Endodermal cell (in vitro differentiated cells): ENCODE results near the gene PLCB1. TPM values are rescaled to one million over a fixed set of nuclear protein-coding genes. Genes with fewer than 3 reads are reported as not detected.
A peak's percentile ranks its signal among the peaks of the same experiment; 100 is the strongest.

ENCODE experiments used
- DNase-seq: peaks from one replicate; pipeline ENCODE4 v3.0.0-alpha.2; 2017
- H3K27ac ChIP-seq: 2 replicates; pipeline ENCODE4 v1.5.1; 2013; ENCODE audit warnings: mild to moderate bottlenecking, low read depth, low read length, moderate library complexity
- H3K27me3 ChIP-seq: 2 replicates; pipeline ENCODE4 v1.6.1; 2013; ENCODE audit warnings: mild to moderate bottlenecking, low read length, moderate library complexity; ENCODE audit not compliant: insufficient read depth, control insufficient read depth, poor library complexity, severe bottlenecking
- H3K36me3 ChIP-seq: 2 replicates; pipeline ENCODE4 v1.7.0; 2013; ENCODE audit warnings: mild to moderate bottlenecking, low read length, moderate library complexity; ENCODE audit not compliant: control insufficient read depth, insufficient read depth
- H3K4me1 ChIP-seq: one replicate; pipeline ENCODE4 v1.7.0; 2013; ENCODE audit warnings: low read length; ENCODE audit not compliant: control insufficient read depth, insufficient read depth
- H3K4me3 ChIP-seq: 2 replicates; pipeline ENCODE4 v1.5.1; 2013; ENCODE audit warnings: mild to moderate bottlenecking, low read length, moderate library complexity
- H3K9ac ChIP-seq: 2 replicates; pipeline ENCODE4 v1.6.1; 2013; ENCODE audit warnings: mild to moderate bottlenecking, low read length, moderate library complexity; ENCODE audit not compliant: poor library complexity, severe bottlenecking; ENCODE audit errors: extremely low read depth
- H3K9me3 ChIP-seq: 2 replicates; pipeline ENCODE4 v1.6.1; 2013; ENCODE audit warnings: mild to moderate bottlenecking, low read length, moderate library complexity; ENCODE audit not compliant: control insufficient read depth
- H3K27ac Mint-ChIP-seq: 2 replicates; pipeline ENCODE4 v1.8.0; 2020; ENCODE audit warnings: mixed read lengths
- H3K27me3 Mint-ChIP-seq: 2 replicates; pipeline ENCODE4 v1.8.0; 2021; ENCODE audit warnings: mild to moderate bottlenecking, mixed read lengths; ENCODE audit not compliant: insufficient read depth
- H3K36me3 Mint-ChIP-seq: 2 replicates; pipeline ENCODE4 v1.8.0; 2020; ENCODE audit warnings: low read depth, mixed read lengths
- H3K4me1 Mint-ChIP-seq: 2 replicates; pipeline ENCODE4 v1.8.0; 2020; ENCODE audit warnings: mixed read lengths
- H3K4me3 Mint-ChIP-seq: 2 replicates; pipeline ENCODE4 v1.8.0; 2020; ENCODE audit warnings: mild to moderate bottlenecking, moderate library complexity, mixed read lengths
- H3K9me3 Mint-ChIP-seq: 2 replicates; pipeline ENCODE4 v1.8.0; 2020; ENCODE audit warnings: mild to moderate bottlenecking, mixed read lengths
- WGBS, 2 experiments: methylation state at CpG; one replicate each; pipeline versions ENCODE4 v1.1.5 to v1.1.7; 2013; ENCODE audit warnings: missing lambda C conversion rate in 2 of 2, mixed read lengths in 1 of 2; ENCODE audit not compliant: insufficient coverage in 1 of 2, insufficient read length in 1 of 2; 5-methylcytosine and 5-hydroxymethylcytosine counted together
- total RNA-seq, 2 donors: library from RNA; stranded (reverse); fragmentation: NEBNext Ultra II Directional in 1 of 2; extraction: Animal tissue kit (Norgen Biotek cat#: 25700) in 1 of 2; gene quantifications; 2 replicates in 1 of 2; 3 replicates in 1 of 2; pipeline ENCODE4 v1.2.1, GENCODE V29; 2021
- TF ChIP-seq, protein P1 (sequence below): fragments of 200-600 bp; sonication (generic); conservative IDR thresholded peaks from 2 replicates; pipeline ENCODE4 v1.5.0; 2021; ENCODE audit warnings: antibody characterized with exemption, mild to moderate bottlenecking

Gene PLCB1
- total RNA-seq, 2 donors from 2014 or later: 15.3 to 16.5 TPM

DNA sequence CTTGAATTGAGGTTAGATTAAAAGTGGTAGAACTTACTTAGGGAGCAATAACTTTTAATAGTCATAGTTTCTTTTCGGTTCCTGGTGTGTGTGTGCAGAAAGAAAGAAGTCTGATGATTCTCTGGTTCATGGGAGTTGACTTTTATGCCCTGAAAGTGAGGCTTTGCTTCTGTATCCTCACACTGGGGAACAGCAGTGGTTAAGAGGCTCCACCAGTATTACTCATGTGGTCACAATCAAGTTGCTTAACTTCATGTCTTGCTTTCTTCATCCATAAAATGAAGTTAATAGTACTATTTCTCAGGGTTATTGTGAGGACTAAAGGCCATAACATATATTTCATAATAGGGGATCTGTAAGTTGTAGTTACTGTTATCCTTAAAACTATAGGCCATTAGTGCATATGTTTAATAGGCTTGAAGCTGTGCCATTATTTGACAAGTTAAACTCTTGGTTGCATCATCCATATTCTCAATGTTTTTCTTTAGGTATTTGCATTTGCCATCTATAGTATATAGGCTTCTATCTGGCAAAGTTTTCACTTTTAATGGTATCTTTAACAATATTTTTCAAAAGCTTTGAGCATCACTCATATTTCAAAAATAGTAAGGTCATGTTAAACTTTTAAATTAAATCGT lies 262.4 kb downstream of the PLCB1 start:
- no peaks in the 10 kb centered on the region for H3K9me3 ChIP-seq
- Mint-ChIP-seq H3K4me1 (peaks cover 3% of the 10 kb centered on the region), H3K9me3 (peaks cover 4% of the 10 kb centered on the region), H3K4me3 (no peak overlapping the region), H3K27me3 (no peaks in the 10 kb centered on the region), H3K36me3 (no peaks in the 10 kb centered on the region), H3K27ac (no peak overlapping the region)
- no peak overlapping the region for H3K4me3 ChIP-seq
- H3K27ac ChIP-seq: no peak overlapping the region
- WGBS, 2 experiments: 93 to 100% methylated on average over 1 of the region's 2 CpGs
- no peaks in the 10 kb centered on the region for H3K36me3 ChIP-seq
- H3K9ac ChIP-seq: no peak overlapping the region
- H3K27me3 ChIP-seq: no peaks in the 10 kb centered on the region
- H3K4me1 ChIP-seq: no peaks in the 10 kb centered on the region
- DNase-seq: no peak
- TF ChIP-seq, protein P1, sequence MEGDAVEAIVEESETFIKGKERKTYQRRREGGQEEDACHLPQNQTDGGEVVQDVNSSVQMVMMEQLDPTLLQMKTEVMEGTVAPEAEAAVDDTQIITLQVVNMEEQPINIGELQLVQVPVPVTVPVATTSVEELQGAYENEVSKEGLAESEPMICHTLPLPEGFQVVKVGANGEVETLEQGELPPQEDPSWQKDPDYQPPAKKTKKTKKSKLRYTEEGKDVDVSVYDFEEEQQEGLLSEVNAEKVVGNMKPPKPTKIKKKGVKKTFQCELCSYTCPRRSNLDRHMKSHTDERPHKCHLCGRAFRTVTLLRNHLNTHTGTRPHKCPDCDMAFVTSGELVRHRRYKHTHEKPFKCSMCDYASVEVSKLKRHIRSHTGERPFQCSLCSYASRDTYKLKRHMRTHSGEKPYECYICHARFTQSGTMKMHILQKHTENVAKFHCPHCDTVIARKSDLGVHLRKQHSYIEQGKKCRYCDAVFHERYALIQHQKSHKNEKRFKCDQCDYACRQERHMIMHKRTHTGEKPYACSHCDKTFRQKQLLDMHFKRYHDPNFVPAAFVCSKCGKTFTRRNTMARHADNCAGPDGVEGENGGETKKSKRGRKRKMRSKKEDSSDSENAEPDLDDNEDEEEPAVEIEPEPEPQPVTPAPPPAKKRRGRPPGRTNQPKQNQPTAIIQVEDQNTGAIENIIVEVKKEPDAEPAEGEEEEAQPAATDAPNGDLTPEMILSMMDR: no peak

DNA sequence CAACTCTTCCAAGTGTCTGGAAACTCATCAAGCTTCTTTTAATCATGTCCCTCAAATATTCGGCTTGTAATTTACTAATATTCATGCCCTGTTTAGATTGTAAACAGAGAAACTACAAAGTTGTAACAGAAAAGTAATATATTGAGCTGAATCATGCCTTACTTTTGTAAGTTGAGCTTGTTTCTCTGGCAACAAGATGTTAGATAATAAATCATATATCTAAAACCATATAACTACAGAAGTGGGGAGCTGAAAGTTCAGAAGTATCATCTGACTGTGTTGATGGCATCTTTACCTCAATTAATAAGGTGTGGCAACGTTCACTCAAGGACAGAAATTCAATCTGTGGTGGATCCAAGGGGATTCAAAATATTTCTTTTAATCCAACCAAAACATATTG lies 263.9 kb downstream of the PLCB1 start:
- Mint-ChIP-seq H3K27ac (no peak overlapping the region), H3K27me3 (no peaks in the 10 kb centered on the region)
- 50% methylated on average over 2 of the region's 2 CpGs; no CpG with 5 or more reads in 1 of the 2 experiments for WGBS, 2 experiments

DNA sequence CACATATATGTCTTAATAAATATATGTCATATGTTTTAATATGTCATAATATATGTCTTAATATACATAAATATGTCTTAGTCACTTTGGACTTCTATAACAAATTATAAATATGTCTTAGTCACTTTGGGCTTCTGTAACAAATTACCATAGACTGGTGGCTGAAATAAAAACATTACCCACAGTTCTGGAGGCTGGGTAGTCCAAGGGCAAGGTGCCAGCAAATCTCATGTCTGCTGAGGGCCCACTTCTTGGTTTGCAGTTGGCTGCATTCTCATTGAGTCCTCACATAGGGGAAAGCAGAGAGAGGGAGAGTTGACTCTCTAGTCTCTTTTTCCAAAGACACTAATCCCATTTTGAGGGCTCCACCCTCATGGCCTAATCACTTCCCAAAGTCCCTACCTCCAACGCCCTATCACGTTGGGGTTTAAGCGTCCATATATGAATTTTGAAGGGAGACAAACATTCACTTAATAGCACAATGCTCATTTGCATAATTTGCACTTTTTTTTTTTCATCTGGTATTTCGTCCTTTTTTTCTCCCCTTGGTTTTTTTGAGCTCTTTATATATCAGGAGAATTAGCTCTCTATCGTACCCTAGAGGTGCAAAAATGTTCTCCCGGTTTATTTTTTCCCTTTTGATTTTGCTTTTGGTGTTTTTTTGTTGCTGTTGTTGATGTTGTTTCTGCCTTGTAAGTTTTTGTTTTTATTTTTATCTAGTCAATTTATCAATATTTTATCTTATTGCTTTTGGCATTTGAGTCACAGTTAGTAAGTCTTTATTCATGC lies 266.4 kb downstream of the PLCB1 start:
- WGBS, 2 experiments: 93 to 95% methylated on average over 4 to 5 of the region's 6 CpGs
- H3K9ac ChIP-seq: no peak overlapping the region
- H3K27me3 ChIP-seq: no peaks in the 10 kb centered on the region
- DNase-seq: no peak
- no peak overlapping the region for H3K27ac ChIP-seq
- Mint-ChIP-seq H3K4me1 (peaks cover 3% of the 10 kb centered on the region), H3K27ac (no peak overlapping the region), H3K9me3 (peaks cover 4% of the 10 kb centered on the region), H3K27me3 (no peaks in the 10 kb centered on the region), H3K36me3 (no peaks in the 10 kb centered on the region), H3K4me3 (no peak overlapping the region)
- H3K4me3 ChIP-seq: no peak overlapping the region
- no peaks in the 10 kb centered on the region for H3K9me3 ChIP-seq
- no peaks in the 10 kb centered on the region for H3K4me1 ChIP-seq
- TF ChIP-seq, protein P1: peak; percentile 58
- no peaks in the 10 kb centered on the region for H3K36me3 ChIP-seq

More for the DNA sequence above, 263.9 kb downstream of the PLCB1 start:
- Histone ChIP-seq H3K4me1 (no peaks in the 10 kb centered on the region), H3K36me3 (no peaks in the 10 kb centered on the region), H3K4me3 (no peak overlapping the region), H3K9ac (no peak overlapping the region), H3K27me3 (no peaks in the 10 kb centered on the region), H3K27ac (no peak overlapping the region), H3K9me3 (no peaks in the 10 kb centered on the region)
- TF ChIP-seq, protein P1: no peak
- Mint-ChIP-seq H3K9me3 (peaks cover 4% of the 10 kb centered on the region), H3K36me3 (no peaks in the 10 kb centered on the region), H3K4me3 (no peak overlapping the region), H3K4me1 (no peaks in the 10 kb centered on the region)
- no peak for DNase-seq
